Measurements from ENCODE around the gene SLC66A1.

Gene SLC66A1

DNA sequence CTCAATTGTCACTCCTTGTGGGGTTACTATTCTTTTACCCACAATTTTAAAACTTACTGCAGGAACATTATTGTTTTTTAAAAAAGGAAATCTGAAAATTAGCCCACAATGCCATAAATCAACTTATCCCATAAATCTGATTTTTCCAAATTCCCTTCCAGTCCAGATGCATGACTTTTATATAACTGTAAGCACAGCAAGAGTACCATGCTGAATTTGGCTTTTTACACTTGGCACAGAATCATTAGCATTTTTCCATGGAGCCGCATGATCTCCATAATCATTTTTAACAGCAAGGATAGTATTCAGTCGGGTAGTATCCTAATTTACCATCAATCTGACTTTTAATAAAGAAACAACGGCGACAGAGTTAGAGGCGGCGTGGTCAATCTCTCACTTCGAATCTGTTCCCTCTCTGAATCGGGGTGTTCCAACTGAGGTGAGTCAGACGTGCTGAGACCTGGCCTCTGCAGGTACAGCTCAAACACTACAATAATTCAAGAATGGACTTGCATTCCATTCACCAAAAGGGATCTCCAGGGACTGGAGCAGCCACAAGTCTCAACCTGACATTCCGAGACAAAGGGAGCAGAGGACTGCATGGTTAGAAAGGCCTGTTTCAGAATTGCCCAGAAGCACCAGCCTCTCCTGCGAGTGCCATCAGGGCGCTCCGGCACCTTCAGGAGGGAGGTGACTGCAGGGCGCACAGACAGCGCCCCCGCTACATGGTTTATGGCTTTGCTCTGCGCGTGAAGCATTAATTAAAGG lies 48.9 kb downstream of the SLC66A1 start:
- no peak overlapping the region for H3K4me3 ChIP-seq (ENCODE audit: severe bottlenecking)
- DNase-seq (ENCODE audit: low spot score) (peak; percentile 83), ATAC-seq (ENCODE audit: low read depth) (peak; percentile 97)
- peaks cover 15% of the 10 kb centered on the region for H3K36me3 ChIP-seq (ENCODE audit: low read depth)
- peaks cover 30% of the 10 kb centered on the region for H3K4me1 ChIP-seq (ENCODE audit: insufficient read depth, poor library complexity, severe bottlenecking)
- no peaks in the 10 kb centered on the region for H3K27me3 ChIP-seq (ENCODE audit: insufficient read depth, poor library complexity, severe bottlenecking)
- H3K9me3 ChIP-seq (ENCODE audit: severe bottlenecking), result no peaks in the 10 kb centered on the region
- peak overlapping the region; percentile 91 for H3K27ac ChIP-seq (ENCODE audit: poor library complexity, severe bottlenecking)
- TF ChIP-seq, protein P1, sequence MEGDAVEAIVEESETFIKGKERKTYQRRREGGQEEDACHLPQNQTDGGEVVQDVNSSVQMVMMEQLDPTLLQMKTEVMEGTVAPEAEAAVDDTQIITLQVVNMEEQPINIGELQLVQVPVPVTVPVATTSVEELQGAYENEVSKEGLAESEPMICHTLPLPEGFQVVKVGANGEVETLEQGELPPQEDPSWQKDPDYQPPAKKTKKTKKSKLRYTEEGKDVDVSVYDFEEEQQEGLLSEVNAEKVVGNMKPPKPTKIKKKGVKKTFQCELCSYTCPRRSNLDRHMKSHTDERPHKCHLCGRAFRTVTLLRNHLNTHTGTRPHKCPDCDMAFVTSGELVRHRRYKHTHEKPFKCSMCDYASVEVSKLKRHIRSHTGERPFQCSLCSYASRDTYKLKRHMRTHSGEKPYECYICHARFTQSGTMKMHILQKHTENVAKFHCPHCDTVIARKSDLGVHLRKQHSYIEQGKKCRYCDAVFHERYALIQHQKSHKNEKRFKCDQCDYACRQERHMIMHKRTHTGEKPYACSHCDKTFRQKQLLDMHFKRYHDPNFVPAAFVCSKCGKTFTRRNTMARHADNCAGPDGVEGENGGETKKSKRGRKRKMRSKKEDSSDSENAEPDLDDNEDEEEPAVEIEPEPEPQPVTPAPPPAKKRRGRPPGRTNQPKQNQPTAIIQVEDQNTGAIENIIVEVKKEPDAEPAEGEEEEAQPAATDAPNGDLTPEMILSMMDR (IDR thresholded peaks at IDR 0.05; ENCODE audit: poor library complexity, severe bottlenecking), result peak; percentile 54

DNA sequence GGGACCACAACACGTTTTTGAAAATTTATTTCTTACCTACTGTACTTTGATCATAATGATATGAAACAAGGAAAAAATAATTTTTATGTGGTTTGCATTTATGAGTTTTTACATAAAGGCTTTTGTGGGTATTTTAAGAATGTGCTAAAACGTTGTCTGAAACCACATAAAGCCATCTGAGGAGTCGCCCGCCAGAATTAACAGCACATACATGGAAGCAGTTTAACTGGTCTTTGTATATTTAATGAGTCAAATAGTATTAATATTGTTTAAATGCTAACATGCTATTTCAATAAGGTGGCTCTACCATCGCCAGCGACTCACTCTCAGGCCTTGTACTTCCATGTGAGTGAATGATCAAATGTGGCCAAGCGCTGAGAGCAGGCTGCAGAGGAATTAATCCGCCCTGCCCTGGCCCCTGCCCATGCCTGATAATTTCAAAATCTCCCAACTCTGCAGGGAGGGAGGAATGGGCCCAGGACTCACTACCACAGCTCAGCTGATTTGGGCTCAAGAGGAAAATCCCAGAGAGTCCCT lies 49.6 kb downstream of the SLC66A1 start:
- peak overlapping the region; percentile 91 for H3K27ac ChIP-seq (ENCODE audit: poor library complexity, severe bottlenecking)
- peaks cover 9% of the 10 kb centered on the region; the same call in 1 of the 2 replicates for H3K36me3 ChIP-seq (ENCODE audit: low read depth)
- DNase-seq (ENCODE audit: low spot score) (no peak), ATAC-seq (ENCODE audit: low read depth) (peak; percentile 43)
- H3K4me3 ChIP-seq (ENCODE audit: severe bottlenecking), result no peak overlapping the region
- peaks cover 30% of the 10 kb centered on the region for H3K4me1 ChIP-seq (ENCODE audit: insufficient read depth, poor library complexity, severe bottlenecking)
- TF ChIP-seq, protein P1 (IDR thresholded peaks at IDR 0.05; ENCODE audit: poor library complexity, severe bottlenecking), result peak; percentile 31
- H3K9me3 ChIP-seq (ENCODE audit: severe bottlenecking), result no peaks in the 10 kb centered on the region
- H3K27me3 ChIP-seq (ENCODE audit: insufficient read depth, poor library complexity, severe bottlenecking), result no peaks in the 10 kb centered on the region

DNA sequence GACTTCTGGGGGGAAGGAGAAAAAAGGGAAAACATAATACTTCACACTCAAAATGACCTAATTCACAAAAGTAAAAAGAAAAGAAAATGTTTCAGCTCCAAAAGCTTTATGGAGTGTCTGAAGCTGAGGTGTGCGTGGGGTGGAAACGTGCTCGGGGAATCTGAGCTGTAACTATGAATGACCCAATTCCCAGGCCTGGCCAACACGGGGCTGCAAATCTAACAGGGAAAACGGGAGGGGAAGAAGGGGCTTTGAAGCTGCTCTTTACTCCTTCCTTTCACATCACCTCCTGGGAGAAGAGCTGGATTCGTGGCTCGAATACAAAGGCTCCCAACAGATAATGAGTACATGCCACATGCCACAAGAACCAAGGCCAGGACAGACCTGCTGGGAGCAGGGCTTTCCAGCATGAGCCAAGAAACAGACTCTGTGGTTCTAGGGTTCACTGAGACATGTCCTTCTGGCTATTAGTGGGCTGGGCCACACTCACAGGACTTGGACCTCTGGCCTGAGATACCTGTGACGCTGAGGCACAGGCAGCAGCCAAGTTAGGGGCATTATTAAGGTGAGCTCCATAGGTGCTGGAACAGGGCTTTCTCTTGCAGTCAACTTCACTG lies 51.5 kb downstream of the SLC66A1 start:
- TF ChIP-seq, protein P1 (IDR thresholded peaks at IDR 0.05; ENCODE audit: poor library complexity, severe bottlenecking), result no peak
- Histone ChIP-seq H3K27me3 (ENCODE audit: insufficient read depth, poor library complexity, severe bottlenecking) (no peaks in the 10 kb centered on the region), H3K9me3 (ENCODE audit: severe bottlenecking) (no peaks in the 10 kb centered on the region), H3K4me3 (ENCODE audit: severe bottlenecking) (no peak overlapping the region), H3K36me3 (ENCODE audit: low read depth) (peaks cover 5% of the 10 kb centered on the region; the same call in 1 of the 2 replicates), H3K4me1 (ENCODE audit: insufficient read depth, poor library complexity, severe bottlenecking) (peaks cover 45% of the 10 kb centered on the region), H3K27ac (ENCODE audit: poor library complexity, severe bottlenecking) (peak overlapping the region; percentile 91)
- no peak for DNase-seq (ENCODE audit: low spot score)
- no peak for ATAC-seq (ENCODE audit: low read depth)

DNA sequence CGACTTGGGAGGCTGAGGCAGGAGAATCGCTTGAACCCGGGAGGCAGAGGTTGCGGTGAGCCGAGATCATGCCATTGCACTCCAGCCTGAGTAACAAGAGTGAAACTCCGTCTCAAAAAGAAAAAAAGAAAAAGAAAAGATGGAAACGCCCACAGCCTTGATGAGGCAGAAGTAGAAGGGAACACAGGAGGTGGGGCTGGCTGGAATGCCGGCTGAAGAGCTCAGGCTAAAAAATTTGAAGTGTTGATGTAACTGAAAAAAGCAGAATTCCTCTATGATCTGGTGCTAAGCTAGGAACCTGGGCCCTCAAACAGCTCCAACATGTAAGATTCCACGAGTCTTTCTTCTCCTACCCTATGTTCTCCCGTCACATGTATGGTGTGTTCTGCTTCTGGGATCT lies 53.6 kb downstream of the SLC66A1 start:
- no peak overlapping the region for H3K27ac ChIP-seq (ENCODE audit: poor library complexity, severe bottlenecking)
- no peaks in the 10 kb centered on the region for H3K9me3 ChIP-seq (ENCODE audit: severe bottlenecking)
- H3K4me3 ChIP-seq (ENCODE audit: severe bottlenecking), result no peak overlapping the region
- peaks cover 34% of the 10 kb centered on the region for H3K4me1 ChIP-seq (ENCODE audit: insufficient read depth, poor library complexity, severe bottlenecking)
- no peak for DNase-seq (ENCODE audit: low spot score)
- no peak for ATAC-seq (ENCODE audit: low read depth)
- peaks cover 5% of the 10 kb centered on the region; the same call in 1 of the 2 replicates for H3K36me3 ChIP-seq (ENCODE audit: low read depth)
- H3K27me3 ChIP-seq (ENCODE audit: insufficient read depth, poor library complexity, severe bottlenecking), result no peaks in the 10 kb centered on the region
- TF ChIP-seq, protein P1 (IDR thresholded peaks at IDR 0.05; ENCODE audit: poor library complexity, severe bottlenecking), result no peak

All from RWPE2 (cell line).